ENCODE measurements around the gene CPLX3. TPM values are rescaled to one million over a fixed set of nuclear protein-coding genes. Genes with fewer than 3 reads are reported as not detected.

Gene CPLX3
- total RNA-seq, 1 experiment from 2014 or later = not detected

DNA sequence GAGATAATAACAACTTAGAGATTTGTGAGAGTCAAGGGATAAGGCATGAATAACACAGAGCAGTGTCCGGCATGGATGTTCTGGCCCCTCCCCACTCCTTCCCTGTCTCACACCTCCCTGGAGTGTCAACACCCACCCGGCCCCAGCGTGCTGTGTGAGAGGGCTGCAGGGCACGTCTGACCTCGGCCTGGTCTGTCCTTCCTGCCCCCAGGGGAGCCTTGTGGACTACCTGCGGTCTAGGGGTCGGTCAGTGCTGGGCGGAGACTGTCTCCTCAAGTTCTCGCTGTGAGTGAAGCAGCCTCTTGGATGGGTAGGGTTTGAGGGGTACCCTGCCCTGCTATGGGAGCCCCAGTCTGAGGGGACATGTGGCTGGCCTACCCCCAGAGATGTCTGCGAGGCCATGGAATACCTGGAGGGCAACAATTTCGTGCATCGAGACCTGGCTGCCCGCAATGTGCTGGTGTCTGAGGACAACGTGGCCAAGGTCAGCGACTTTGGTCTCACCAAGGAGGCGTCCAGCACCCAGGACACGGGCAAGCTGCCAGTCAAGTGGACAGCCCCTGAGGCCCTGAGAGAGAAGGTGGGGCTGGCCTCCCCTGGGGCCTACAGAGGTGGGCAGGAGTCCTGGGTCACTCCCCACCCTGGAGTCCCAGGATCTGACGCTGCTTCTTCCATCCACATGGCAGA, 25.0 kb upstream of the CPLX3 start:
- Mint-ChIP-seq H3K27me3 (ENCODE audit: low read depth) (no peaks in the 10 kb centered on the region), H3K4me3 (no peak overlapping the region), H3K9me3 (no peaks in the 10 kb centered on the region), H3K4me1 (peaks cover 2 to 7% of the 10 kb centered on the region in 2 experiments), H3K27ac (no peak overlapping the region), H3K36me3 (ENCODE audit: insufficient read depth in 1 of 3, low read depth in 3 of 3) (peaks cover 11 to 34% (median 34%) of the 10 kb centered on the region in 3 experiments; a peak in 5 of 7 replicates)
- no peak overlapping the region for H3K56ac ChIP-seq (ENCODE audit: insufficient read length, low read depth, low read length)
- no peaks in the 10 kb centered on the region for H3K4me1 ChIP-seq (ENCODE audit: insufficient read depth, low read length)
- no peak overlapping the region for H4K8ac ChIP-seq (replicated peaks; ENCODE audit: insufficient read length, low read depth, low read length)
- no peaks in the 10 kb centered on the region for H4K20me1 ChIP-seq (ENCODE audit: control insufficient read depth, insufficient read depth, insufficient read length)
- H3K18ac ChIP-seq (ENCODE audit: insufficient read length, low read depth, low read length) = no peak overlapping the region
- H3K14ac ChIP-seq (ENCODE audit: insufficient read depth, low read length) = no peak overlapping the region
- no peak overlapping the region for H3T11ph ChIP-seq (ENCODE audit: low read length)
- H3K4ac ChIP-seq (ENCODE audit: low read depth, low read length) = no peak overlapping the region
- H3K23me2 ChIP-seq (ENCODE audit: insufficient read length, low read depth, low read length, poor library complexity, severe bottlenecking) = no peaks in the 10 kb centered on the region
- no peaks in the 10 kb centered on the region for H3K79me2 ChIP-seq (ENCODE audit: insufficient read depth, low read length)
- H3K9ac ChIP-seq (ENCODE audit: extremely low read depth, insufficient read length, low read length) = no peak overlapping the region
- no peak overlapping the region for H3K27ac ChIP-seq (ENCODE audit: insufficient read length, low read depth, low read length)
- H3K79me1 ChIP-seq (ENCODE audit: insufficient read depth, low read depth, low read length, poor library complexity, severe bottlenecking) = no peaks in the 10 kb centered on the region
- H2AK5ac ChIP-seq (ENCODE audit: insufficient read length, low read length) = no peak overlapping the region
- no peak overlapping the region for H2BK20ac ChIP-seq (ENCODE audit: low read depth, low read length, poor library complexity, severe bottlenecking)
- WGBS (ENCODE audit: extremely low coverage, insufficient read length, low lambda C conversion rate) = no CpG with 5 or more reads among the region's 18 CpGs
- no peak overlapping the region for H2BK12ac ChIP-seq (ENCODE audit: insufficient read length, low read depth, low read length)
- TF ChIP-seq, protein P1, sequence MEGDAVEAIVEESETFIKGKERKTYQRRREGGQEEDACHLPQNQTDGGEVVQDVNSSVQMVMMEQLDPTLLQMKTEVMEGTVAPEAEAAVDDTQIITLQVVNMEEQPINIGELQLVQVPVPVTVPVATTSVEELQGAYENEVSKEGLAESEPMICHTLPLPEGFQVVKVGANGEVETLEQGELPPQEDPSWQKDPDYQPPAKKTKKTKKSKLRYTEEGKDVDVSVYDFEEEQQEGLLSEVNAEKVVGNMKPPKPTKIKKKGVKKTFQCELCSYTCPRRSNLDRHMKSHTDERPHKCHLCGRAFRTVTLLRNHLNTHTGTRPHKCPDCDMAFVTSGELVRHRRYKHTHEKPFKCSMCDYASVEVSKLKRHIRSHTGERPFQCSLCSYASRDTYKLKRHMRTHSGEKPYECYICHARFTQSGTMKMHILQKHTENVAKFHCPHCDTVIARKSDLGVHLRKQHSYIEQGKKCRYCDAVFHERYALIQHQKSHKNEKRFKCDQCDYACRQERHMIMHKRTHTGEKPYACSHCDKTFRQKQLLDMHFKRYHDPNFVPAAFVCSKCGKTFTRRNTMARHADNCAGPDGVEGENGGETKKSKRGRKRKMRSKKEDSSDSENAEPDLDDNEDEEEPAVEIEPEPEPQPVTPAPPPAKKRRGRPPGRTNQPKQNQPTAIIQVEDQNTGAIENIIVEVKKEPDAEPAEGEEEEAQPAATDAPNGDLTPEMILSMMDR (conservative IDR thresholded peaks at IDR 0.05) = no peak
- no peak for DNase-seq
- H2BK15ac ChIP-seq (ENCODE audit: low read depth, low read length) = no peak overlapping the region
- no peak overlapping the region for H2BK5ac ChIP-seq (ENCODE audit: insufficient read length, low read length)
- H3K27me3 ChIP-seq (ENCODE audit: insufficient read depth, low read length) = no peaks in the 10 kb centered on the region
- no peaks in the 10 kb centered on the region for H3K9me3 ChIP-seq (ENCODE audit: control insufficient read depth, low read depth, low read length)
- H4K5ac ChIP-seq (ENCODE audit: insufficient read length, low read depth, low read length) = no peak overlapping the region
- no peak overlapping the region for H2BK120ac ChIP-seq (ENCODE audit: low read depth, low read length, poor library complexity, severe bottlenecking)
- H3K23ac ChIP-seq (ENCODE audit: insufficient read length, low read depth, low read length) = no peak overlapping the region
- H3K4me2 ChIP-seq (ENCODE audit: insufficient read depth, insufficient read length, low read length) = no peak overlapping the region
- no peak overlapping the region for H4K91ac ChIP-seq (ENCODE audit: insufficient read length, low read depth, low read length)
- no peak overlapping the region for H2AFZ ChIP-seq (ENCODE audit: low read length)

Measured in H9 (cell line).